Panc1 (cell line): ENCODE data around the gene SORCS1. TPM values are rescaled to one million over a fixed set of nuclear protein-coding genes. Genes with fewer than 3 reads are reported as not detected.

Experiments used
- ATAC-seq: fragments of 200-7000 bp; cut with Tn5 transposase; 2 replicates; pipeline ENCODE4 v1.9.1; 2020; ENCODE audit warnings: mild to moderate bottlenecking, moderate library complexity
- BruUV-seq: library from RNA; stranded (reverse); fragments of 400-500 nt; replicated peaks from 2 replicates; lab custom pipeline; 2021; lab: Mats Ljungman, UMichigan
- CTCF ChIA-PET: fragments of 300-600 bp; sonication (Branson Sonifier 250); formaldehyde crosslinking; loops from one replicate; lab custom pipeline; 2022; ENCODE audit warnings: antibody characterized with exemption; lab: Charles Lee
- POLR2A ChIA-PET: fragments of 300-600 bp; sonication (Branson Sonifier 250); formaldehyde crosslinking; loops from one replicate; lab custom pipeline; 2022; ENCODE audit warnings: antibody characterized with exemption; lab: Charles Lee
- DNase-seq: peaks from one replicate; pipeline ENCODE4 v3.0.0-alpha.2; 2010; ENCODE audit warnings: low read depth, low spot score
- H3K27ac ChIP-seq: 2 replicates; pipeline ENCODE4 v1.5.1; 2011; ENCODE audit warnings: mild to moderate bottlenecking, low read length, inconsistent platforms
- H3K27me3 ChIP-seq: fragments of 200-500 bp; sonication (Bioruptor generic); 2 replicates; pipeline ENCODE4 v1.6.0; 2014; ENCODE audit warnings: low read length, inconsistent platforms; ENCODE audit not compliant: control insufficient read depth, insufficient read depth
- H3K36me3 ChIP-seq: fragments of 200-500 bp; sonication (Bioruptor generic); 2 replicates; pipeline ENCODE4 v1.5.1; 2014; ENCODE audit warnings: inconsistent platforms, mild to moderate bottlenecking, low read length, moderate library complexity; ENCODE audit not compliant: control insufficient read depth, insufficient read depth
- H3K4me1 ChIP-seq: 2 replicates; pipeline ENCODE4 v1.5.1; 2011; ENCODE audit warnings: inconsistent platforms, mild to moderate bottlenecking, low read length, moderate library complexity; ENCODE audit not compliant: control insufficient read depth, insufficient read depth
- H3K4me3 ChIP-seq, 2 experiments: 2 replicates each; pipeline ENCODE4 v1.5.1; 2011 to 2012; ENCODE audit warnings: low read depth in 2 of 2, low read length in 2 of 2, mild to moderate bottlenecking in 2 of 2, inconsistent platforms in 1 of 2, moderate library complexity in 1 of 2
- H3K9me3 ChIP-seq: fragments of 200-500 bp; sonication (Bioruptor generic); 2 replicates; pipeline ENCODE4 v1.5.1; 2014; ENCODE audit warnings: low read depth, mild to moderate bottlenecking, inconsistent platforms, low read length, moderate library complexity; ENCODE audit not compliant: control insufficient read depth, insufficient read depth
- CTCF ChIP-seq: fragments of 450-650 bp; IDR thresholded peaks from 2 replicates; pipeline ENCODE4 v1.5.1; 2017; ENCODE audit warnings: mild to moderate bottlenecking
- POLR2AphosphoS5 ChIP-seq: IDR thresholded peaks from 2 replicates; pipeline ENCODE4 v1.6.1; 2012; ENCODE audit warnings: mild to moderate bottlenecking, low read depth, low read length, moderate library complexity
- SIN3A ChIP-seq: IDR thresholded peaks from 2 replicates; pipeline ENCODE4 v1.6.1; 2012; ENCODE audit warnings: low read depth, mild to moderate bottlenecking, low read length, moderate library complexity, borderline replicate concordance; ENCODE audit not compliant: insufficient read depth
- TCF7L2 ChIP-seq: IDR thresholded peaks from 2 replicates; pipeline ENCODE4 v1.6.1; 2011; ENCODE audit warnings: mild to moderate bottlenecking, low read depth, low read length, inconsistent platforms
- in situ Hi-C: cut with HindIII; loops from 2 replicates; pipeline ENCODE4 v1.10.0; 2016; ENCODE audit warnings: low sequenced_read_pairs, low pct_unique_long_range_greater_than_20kb
- intact Hi-C: fragments of 100-400 bp; cut with micrococcal nuclease; formaldehyde crosslinking; loops from one replicate; pipeline ENCODE4 v1.10.0; 2022; ENCODE audit not compliant: unreplicated experiment
- total RNA-seq: library from RNA; stranded (reverse); gene quantifications from one replicate; pipeline ENCODE4 v1.2.1, GENCODE V29; 2021; ENCODE audit not compliant: unreplicated experiment
- TF ChIP-seq, protein P1 (sequence below), 2 experiments: IDR thresholded peaks; 2 replicates each; pipeline ENCODE4 v1.6.1; 2011 to 2012; ENCODE audit warnings: low read depth in 2 of 2, control low read depth in 1 of 2, low read length in 1 of 2, mild to moderate bottlenecking in 1 of 2, moderate library complexity in 1 of 2; ENCODE audit not compliant: insufficient read depth in 1 of 2

The SORCS1 gene
- total RNA-seq, 1 experiment from 2014 or later, result not detected

DNA sequence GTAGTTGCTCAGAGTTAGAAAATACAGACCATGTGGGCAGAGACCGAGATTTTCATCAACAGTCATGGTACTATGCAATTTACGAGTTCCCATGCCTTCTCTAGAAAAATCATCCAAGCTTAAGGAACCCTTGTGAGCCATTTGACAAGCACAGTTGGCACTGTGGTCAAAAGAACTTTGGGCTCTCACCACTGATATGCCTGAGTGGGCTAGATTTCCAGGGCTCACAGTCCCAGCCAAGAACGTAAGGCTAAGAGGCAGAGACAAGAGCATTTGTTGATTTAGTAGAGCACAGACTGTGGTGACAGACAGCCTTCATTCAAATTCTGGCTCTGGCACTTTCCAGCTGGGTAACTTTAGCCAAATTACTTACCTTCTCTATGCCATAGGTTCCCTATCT, 407.0 kb downstream of the SORCS1 start:
- no peak for TF ChIP-seq TCF7L2
- no peaks in the 10 kb centered on the region for H3K4me1 ChIP-seq
- H3K27ac ChIP-seq, result no peak overlapping the region
- H3K36me3 ChIP-seq, result no peaks in the 10 kb centered on the region; the same call in 1 of the 2 replicates
- POLR2A ChIA-PET, result no interaction called here
- no peaks in the 10 kb centered on the region for H3K27me3 ChIP-seq
- no TSS peak for BruUV-seq
- no peak for ATAC-seq
- H3K4me3 ChIP-seq, result no peak overlapping the region
- intact Hi-C loops, result no loop called here
- DNase-seq, result no peak
- CTCF ChIA-PET, result no interaction called here
- in situ Hi-C loops, result no loop called here
- H3K9me3 ChIP-seq, result no peaks in the 10 kb centered on the region

DNA sequence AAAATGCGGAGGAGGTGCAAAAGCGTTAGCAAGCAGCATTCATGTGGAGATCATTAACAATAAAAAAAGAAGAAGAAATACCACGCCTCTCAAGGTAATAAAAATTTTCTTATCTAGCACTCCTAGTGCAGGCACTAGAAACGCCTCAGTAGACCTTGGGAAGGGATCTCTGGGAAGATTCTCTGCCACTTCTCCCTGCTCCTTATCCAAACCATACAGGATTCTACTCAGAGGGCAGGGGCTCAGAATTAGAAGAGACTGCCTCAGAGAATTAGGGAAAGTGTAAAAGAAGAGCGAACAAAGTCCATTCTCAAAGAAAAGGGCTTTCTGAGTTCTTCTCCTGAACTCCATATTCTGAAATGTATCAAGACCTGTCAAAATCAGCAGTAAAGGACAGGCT, 413.4 kb downstream of the SORCS1 start:
- ATAC-seq, result no peak
- POLR2A ChIA-PET, result no interaction called here
- H3K27me3 ChIP-seq, result no peaks in the 10 kb centered on the region

More for the DNA sequence above, 413.4 kb downstream of the SORCS1 start:
- BruUV-seq, result no TSS peak
- Histone ChIP-seq H3K36me3 (no peaks in the 10 kb centered on the region), H3K9me3 (no peaks in the 10 kb centered on the region), H3K4me1 (no peaks in the 10 kb centered on the region), H3K4me3 (no peak overlapping the region), H3K27ac (no peak overlapping the region)
- TF ChIP-seq POLR2AphosphoS5, result no peak
- TF ChIP-seq CTCF, result no peak
- TF ChIP-seq, protein P1, sequence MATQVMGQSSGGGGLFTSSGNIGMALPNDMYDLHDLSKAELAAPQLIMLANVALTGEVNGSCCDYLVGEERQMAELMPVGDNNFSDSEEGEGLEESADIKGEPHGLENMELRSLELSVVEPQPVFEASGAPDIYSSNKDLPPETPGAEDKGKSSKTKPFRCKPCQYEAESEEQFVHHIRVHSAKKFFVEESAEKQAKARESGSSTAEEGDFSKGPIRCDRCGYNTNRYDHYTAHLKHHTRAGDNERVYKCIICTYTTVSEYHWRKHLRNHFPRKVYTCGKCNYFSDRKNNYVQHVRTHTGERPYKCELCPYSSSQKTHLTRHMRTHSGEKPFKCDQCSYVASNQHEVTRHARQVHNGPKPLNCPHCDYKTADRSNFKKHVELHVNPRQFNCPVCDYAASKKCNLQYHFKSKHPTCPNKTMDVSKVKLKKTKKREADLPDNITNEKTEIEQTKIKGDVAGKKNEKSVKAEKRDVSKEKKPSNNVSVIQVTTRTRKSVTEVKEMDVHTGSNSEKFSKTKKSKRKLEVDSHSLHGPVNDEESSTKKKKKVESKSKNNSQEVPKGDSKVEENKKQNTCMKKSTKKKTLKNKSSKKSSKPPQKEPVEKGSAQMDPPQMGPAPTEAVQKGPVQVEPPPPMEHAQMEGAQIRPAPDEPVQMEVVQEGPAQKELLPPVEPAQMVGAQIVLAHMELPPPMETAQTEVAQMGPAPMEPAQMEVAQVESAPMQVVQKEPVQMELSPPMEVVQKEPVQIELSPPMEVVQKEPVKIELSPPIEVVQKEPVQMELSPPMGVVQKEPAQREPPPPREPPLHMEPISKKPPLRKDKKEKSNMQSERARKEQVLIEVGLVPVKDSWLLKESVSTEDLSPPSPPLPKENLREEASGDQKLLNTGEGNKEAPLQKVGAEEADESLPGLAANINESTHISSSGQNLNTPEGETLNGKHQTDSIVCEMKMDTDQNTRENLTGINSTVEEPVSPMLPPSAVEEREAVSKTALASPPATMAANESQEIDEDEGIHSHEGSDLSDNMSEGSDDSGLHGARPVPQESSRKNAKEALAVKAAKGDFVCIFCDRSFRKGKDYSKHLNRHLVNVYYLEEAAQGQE (IDR thresholded peaks at IDR 0.05; ENCODE audit: insufficient read depth in 1 of 2, low read depth in 2 of 2, low read length in 1 of 2), result no peak
- no peak for TF ChIP-seq SIN3A
- TF ChIP-seq TCF7L2, result no peak
- in situ Hi-C loops (no loop called here), intact Hi-C loops (no loop called here)
- DNase-seq, result no peak
- CTCF ChIA-PET, result no interaction called here
